ENCODE measurements around the gene WAS. TPM values are rescaled to one million over a fixed set of nuclear protein-coding genes. Genes with fewer than 3 reads are reported as not detected.
"Not testable (repeated sequence)": the region's sequence is repeated elsewhere in the genome, so short reads cannot be mapped to it uniquely, and the experiment has no call there.

Gene WAS
- total and polyA plus RNA-seq, 8 donors, result 0.39 to 7.5 (median 1.0) TPM

- Histone ChIP-seq H3K4me3 (peak overlapping the region in 1 of 4 donors; percentile 20), H3K4me1 (no peaks in the 10 kb centered on the region), H3K9me3 (no peaks in the 10 kb centered on the region), H3K27ac (no peak overlapping the region), H3K36me3 (no peaks in the 10 kb centered on the region), H3K27me3 (no peaks in the 10 kb centered on the region)
- no peak for DNase-seq
- intact Hi-C loops (cut with DNase I), result no loop called here
- TF ChIP-seq, protein P1, sequence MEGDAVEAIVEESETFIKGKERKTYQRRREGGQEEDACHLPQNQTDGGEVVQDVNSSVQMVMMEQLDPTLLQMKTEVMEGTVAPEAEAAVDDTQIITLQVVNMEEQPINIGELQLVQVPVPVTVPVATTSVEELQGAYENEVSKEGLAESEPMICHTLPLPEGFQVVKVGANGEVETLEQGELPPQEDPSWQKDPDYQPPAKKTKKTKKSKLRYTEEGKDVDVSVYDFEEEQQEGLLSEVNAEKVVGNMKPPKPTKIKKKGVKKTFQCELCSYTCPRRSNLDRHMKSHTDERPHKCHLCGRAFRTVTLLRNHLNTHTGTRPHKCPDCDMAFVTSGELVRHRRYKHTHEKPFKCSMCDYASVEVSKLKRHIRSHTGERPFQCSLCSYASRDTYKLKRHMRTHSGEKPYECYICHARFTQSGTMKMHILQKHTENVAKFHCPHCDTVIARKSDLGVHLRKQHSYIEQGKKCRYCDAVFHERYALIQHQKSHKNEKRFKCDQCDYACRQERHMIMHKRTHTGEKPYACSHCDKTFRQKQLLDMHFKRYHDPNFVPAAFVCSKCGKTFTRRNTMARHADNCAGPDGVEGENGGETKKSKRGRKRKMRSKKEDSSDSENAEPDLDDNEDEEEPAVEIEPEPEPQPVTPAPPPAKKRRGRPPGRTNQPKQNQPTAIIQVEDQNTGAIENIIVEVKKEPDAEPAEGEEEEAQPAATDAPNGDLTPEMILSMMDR (IDR thresholded peaks at IDR 0.05), result no peak
- ATAC-seq, result no peak
- 53 to 56% methylated on average over 7 of the region's 7 CpGs for WGBS, 2 donors
- no peak for FAIRE-seq
These were observed 535 bp downstream of the WAS start for GRCh38 chrX:48684134-48684533.

DNA sequence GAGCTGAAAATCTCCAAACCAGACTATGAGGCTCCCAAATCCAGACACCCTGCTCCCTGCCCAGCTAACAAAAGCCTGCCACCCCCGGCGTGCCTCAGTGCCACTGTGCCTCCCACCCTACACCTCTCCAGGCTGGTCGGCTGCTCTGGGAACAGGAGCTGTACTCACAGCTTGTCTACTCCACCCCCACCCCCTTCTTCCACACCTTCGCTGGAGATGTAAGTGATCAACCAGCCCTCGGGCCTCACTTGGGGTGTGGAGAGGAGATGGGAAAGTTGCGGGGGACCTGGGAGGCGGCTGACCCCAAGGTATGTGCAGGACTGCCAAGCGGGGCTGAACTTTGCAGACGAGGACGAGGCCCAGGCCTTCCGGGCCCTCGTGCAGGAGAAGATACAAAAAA, 1.8 kb downstream of the WAS start:
- no peak overlapping the region for H3K27ac ChIP-seq
- no peaks in the 10 kb centered on the region for H3K9me3 ChIP-seq
- H3K27me3 ChIP-seq, result no peaks in the 10 kb centered on the region
- H3K36me3 ChIP-seq, result no peaks in the 10 kb centered on the region
- TF ChIP-seq, protein P1 (IDR thresholded peaks at IDR 0.05), result no peak
- H3K4me1 ChIP-seq, result no peaks in the 10 kb centered on the region
- ATAC-seq (no peak), FAIRE-seq (no peak), DNase-seq (no peak)
- intact Hi-C loops (cut with DNase I), result no loop called here
- WGBS, 2 donors, result 51 to 66% methylated on average over 12 of the region's 12 CpGs
- H3K4me3 ChIP-seq, result no peak overlapping the region

GRCh38 chrX:48688531-48689150, 5.0 kb downstream of the WAS start:
- no peaks in the 10 kb centered on the region for H3K4me1 ChIP-seq
- TF ChIP-seq, protein P1 (IDR thresholded peaks at IDR 0.05), result no peak
- peaks cover 0 to 12% (median 0%) of the 10 kb centered on the region in 4 donors for H3K27me3 ChIP-seq
- FAIRE-seq (no peak), DNase-seq (no peak), ATAC-seq (no peak)
- no peaks in the 10 kb centered on the region for H3K36me3 ChIP-seq
- intact Hi-C loops (cut with DNase I), result no loop called here
- no peak overlapping the region for H3K27ac ChIP-seq
- WGBS, 2 donors, result 25 to 62% methylated on average over 16 to 18 of the region's 19 CpGs
- H3K4me3 ChIP-seq, result no peak overlapping the region
- no peaks in the 10 kb centered on the region for H3K9me3 ChIP-seq

DNA sequence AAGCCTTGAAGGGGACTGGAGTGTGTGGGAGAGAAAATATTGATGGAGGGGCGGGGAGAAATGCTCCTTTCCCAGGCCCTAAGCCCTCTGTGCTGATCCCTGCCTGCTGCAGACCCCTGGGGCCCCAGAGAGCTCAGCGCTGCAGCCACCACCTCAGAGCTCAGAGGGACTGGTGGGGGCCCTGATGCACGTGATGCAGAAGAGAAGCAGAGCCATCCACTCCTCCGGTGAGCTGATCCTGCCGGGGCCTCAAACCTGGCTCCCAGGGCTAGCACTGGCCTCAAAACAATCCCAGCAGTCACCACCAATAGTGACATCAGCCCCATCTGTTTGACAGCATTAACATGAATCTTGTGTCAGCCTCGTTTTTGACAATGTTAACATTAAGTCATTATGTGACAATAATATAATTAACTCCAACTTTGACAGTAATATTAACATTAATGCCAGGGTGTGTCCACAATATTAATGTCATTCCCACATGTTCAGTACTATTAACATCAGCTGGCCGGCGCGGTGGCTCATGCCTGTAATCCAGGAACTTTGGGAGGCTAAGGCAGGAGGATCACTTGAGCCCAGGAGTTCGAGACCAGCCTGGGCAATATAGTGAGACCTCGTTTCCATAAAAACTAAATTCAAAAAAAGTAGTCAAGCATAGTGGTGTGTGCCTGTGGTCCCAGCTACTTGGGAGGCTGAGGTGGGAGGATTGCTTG, 5.8 kb downstream of the WAS start:
- no peak for ATAC-seq
- 45 to 48% methylated on average over 11 of the region's 11 CpGs for WGBS, 2 donors
- Histone ChIP-seq H3K27ac (no peak overlapping the region), H3K4me1 (no peaks in the 10 kb centered on the region), H3K27me3 (peaks cover 0 to 12% (median 0%) of the 10 kb centered on the region in 4 donors), H3K36me3 (no peaks in the 10 kb centered on the region), H3K9me3 (no peaks in the 10 kb centered on the region), H3K4me3 (no peak overlapping the region)
- TF ChIP-seq, protein P1 (IDR thresholded peaks at IDR 0.05), result no peak
- FAIRE-seq, result no peak
- intact Hi-C loops (cut with DNase I), result no loop called here
- no peak for DNase-seq

DNA sequence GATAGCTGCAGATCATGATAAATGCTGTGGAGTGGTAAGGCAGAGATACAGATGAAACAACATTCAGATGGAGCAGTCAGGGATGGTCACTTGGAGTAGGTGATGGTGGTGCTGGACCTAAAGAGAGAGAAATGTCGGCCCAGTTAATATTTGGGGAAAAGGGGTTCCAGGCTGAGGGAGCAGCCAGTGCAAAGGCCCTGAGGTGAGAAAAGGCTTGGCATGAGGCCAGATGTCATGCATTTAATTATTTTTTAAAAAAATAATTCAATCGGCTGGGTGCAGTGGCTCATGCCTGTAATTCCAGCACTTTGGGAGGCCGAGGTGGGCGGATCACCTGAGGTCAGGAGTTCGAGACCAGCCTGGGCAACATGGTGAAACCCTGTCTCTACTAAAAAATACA, 8.1 kb downstream of the WAS start:
- H3K27me3 ChIP-seq, result peaks cover 0 to 12% (median 0%) of the 10 kb centered on the region in 4 donors
- H3K9me3 ChIP-seq; ATAC-seq; FAIRE-seq; DNase-seq; intact Hi-C loops (cut with DNase I); H3K4me1 ChIP-seq; H3K27ac ChIP-seq; H3K36me3 ChIP-seq; H3K4me3 ChIP-seq: not testable (repeated sequence)
- WGBS, 2 donors, result 64 to 66% methylated on average over 5 of the region's 5 CpGs
